Kidney epithelial cell (primary cell): ENCODE data around the gene MED13L. TPM values are rescaled to one million over a fixed set of nuclear protein-coding genes. Genes with fewer than 3 reads are reported as not detected.

Experiments
- DNase-seq: peaks from one replicate; pipeline ENCODE4 v3.0.0-alpha.2; 2010; ENCODE audit warnings: low read depth
- H3K27me3 ChIP-seq: 2 replicates; pipeline ENCODE4 v1.6.0; 2011; ENCODE audit warnings: low read length; ENCODE audit not compliant: control insufficient read depth, insufficient read depth
- H3K36me3 ChIP-seq: 2 replicates; pipeline ENCODE4 v1.5.1; 2011; ENCODE audit warnings: low read length; ENCODE audit not compliant: control insufficient read depth, insufficient read depth
- H3K4me3 ChIP-seq: 2 replicates; pipeline ENCODE4 v1.5.1; 2011; ENCODE audit warnings: low read depth, mild to moderate bottlenecking, control low read depth, low read length
- total RNA-seq: library from RNA; depleted of rRNA; stranded (reverse); fragments of >200 nt; gene quantifications from 2 replicates; pipeline ENCODE4 v1.2.3, GENCODE V29; 2015
- TF ChIP-seq, protein P1 (sequence below): IDR thresholded peaks from 2 replicates; pipeline ENCODE4 v1.5.1; 2011; ENCODE audit warnings: mild to moderate bottlenecking, moderate library complexity, low read length, control low read depth, inconsistent platforms; ENCODE audit not compliant: insufficient read depth, poor library complexity, severe bottlenecking

The MED13L gene
- total RNA-seq, 1 donor from 2014 or later: 45.9 TPM

DNA sequence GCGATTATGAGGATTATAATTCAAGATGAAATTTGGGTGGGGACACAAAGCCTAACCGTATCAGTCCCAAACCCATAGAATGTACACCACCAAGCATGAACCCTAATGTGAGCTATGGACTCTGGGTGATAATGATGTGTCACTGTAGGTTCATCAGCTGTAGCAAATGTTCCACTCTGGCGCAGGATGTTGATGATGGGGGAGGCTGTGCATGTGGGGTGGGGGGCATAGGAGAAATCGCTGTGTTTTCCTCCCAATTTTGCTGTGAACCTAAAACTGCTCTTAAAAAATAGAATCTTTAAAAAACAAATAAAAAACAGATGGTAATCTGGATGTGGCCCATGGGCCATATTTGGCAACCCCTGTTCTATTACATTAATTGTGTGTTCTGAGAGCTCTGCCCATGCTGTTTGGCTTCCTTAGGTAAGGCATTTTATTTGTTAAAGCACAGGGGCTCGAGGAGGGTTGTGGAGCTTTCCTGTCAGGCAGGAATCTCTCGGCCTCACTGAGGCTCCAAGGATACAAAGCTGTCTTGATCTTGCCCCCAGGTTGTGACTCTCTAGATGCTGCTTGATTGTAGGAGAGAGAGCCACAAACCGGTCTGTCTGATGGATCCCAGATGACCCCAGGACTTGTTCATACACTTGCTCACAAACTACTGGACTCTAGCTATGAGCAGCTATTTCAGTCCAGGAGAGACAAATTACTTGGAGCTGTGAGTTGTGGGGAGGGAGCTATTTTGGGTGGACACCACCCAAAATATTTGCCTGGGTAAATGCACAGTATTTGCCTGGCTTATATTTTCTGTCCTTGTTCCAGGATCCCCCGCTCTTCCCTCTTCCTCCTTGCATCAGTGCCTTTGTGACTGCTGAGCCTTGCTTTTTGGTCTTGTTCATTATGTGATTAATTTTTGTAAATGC lies 340.2 kb downstream of the MED13L start:
- H3K4me3 ChIP-seq: no peak overlapping the region
- no peak for DNase-seq
- TF ChIP-seq, protein P1, sequence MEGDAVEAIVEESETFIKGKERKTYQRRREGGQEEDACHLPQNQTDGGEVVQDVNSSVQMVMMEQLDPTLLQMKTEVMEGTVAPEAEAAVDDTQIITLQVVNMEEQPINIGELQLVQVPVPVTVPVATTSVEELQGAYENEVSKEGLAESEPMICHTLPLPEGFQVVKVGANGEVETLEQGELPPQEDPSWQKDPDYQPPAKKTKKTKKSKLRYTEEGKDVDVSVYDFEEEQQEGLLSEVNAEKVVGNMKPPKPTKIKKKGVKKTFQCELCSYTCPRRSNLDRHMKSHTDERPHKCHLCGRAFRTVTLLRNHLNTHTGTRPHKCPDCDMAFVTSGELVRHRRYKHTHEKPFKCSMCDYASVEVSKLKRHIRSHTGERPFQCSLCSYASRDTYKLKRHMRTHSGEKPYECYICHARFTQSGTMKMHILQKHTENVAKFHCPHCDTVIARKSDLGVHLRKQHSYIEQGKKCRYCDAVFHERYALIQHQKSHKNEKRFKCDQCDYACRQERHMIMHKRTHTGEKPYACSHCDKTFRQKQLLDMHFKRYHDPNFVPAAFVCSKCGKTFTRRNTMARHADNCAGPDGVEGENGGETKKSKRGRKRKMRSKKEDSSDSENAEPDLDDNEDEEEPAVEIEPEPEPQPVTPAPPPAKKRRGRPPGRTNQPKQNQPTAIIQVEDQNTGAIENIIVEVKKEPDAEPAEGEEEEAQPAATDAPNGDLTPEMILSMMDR: no peak
- no peaks in the 10 kb centered on the region for H3K27me3 ChIP-seq
- H3K36me3 ChIP-seq: no peaks in the 10 kb centered on the region

DNA sequence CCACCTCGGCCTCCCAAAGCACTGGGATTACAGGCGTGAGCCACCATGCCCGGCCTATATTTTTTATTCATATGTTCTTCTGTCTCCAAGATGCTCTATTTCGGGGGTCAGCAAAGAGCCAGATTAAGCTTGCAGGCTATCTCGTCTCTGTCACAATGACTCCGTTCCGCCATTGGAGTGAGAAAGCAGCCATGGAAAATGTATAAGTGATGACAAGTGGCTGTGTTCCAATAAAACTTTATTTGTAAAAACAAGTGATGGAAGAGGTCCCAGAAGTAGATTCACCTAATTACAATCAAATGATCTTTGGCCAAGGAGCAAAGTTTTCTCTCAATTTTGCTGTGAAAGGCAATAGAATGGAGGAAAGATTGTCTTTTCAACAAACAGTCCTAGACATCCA lies 342.6 kb downstream of the MED13L start:
- Histone ChIP-seq H3K27me3 (no peaks in the 10 kb centered on the region), H3K36me3 (no peaks in the 10 kb centered on the region), H3K4me3 (no peak overlapping the region)
- TF ChIP-seq, protein P1: no peak
- no peak for DNase-seq

DNA sequence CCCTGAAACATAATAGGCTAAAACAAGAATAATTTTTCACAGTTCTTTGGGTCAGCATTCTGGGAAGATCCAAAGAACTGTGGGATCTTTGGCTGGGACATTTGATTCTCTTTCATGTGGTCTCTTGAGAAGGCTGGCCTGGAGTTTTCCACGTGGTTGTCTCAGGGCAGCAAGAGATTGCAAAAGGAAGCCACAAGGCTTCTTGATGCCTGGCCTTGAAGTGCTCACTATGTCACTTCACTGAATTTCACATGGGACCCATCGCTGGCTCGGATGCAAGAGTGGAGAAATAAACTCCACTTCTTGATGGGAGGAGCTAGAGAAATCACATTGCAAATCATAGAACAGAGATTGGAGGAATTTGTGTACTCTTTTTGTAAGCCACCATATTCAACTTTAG lies 343.4 kb downstream of the MED13L start:
- TF ChIP-seq, protein P1: no peak
- H3K36me3 ChIP-seq: no peaks in the 10 kb centered on the region
- no peak overlapping the region for H3K4me3 ChIP-seq
- H3K27me3 ChIP-seq: no peaks in the 10 kb centered on the region
- DNase-seq: no peak

DNA sequence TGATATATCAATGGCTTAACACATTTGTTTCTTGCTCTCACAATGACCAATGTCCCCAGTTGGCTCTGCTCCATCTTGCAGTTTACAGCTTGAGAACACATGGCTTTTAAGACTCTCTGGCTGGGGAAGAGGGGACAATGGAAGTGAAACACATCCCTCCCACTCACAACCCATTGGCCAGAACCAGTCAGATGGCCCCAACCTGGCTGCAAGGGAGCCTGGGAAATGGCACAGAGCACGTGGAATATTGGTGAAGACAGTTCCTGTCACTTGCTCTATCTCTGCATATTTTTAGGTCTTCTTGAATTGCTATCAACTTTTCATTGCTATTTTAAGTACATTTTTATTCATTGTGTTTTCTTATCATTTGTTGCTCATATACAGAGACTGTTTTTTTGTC lies 345.4 kb downstream of the MED13L start:
- Histone ChIP-seq H3K36me3 (no peaks in the 10 kb centered on the region), H3K4me3 (no peak overlapping the region), H3K27me3 (no peaks in the 10 kb centered on the region)
- DNase-seq: no peak
- TF ChIP-seq, protein P1: no peak

DNA sequence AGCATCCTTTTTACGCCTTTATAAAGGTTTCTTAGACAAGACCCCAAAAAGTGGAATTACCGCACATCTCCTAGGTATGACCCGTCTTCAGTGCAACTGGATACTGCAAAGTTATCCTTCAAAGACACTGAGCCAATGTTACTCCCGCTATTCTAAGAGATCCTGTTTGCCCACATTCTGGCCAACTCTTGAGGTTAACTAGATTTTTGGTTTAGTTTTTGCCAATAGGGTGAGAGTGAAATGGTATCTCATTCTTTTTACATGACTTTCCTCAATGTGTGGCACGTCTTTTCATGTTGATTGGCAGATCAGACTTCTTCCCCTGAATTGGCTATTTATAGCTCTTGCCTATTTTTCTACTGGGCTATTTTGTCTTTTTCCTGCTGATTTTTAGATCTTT lies 347.2 kb downstream of the MED13L start:
- Histone ChIP-seq H3K4me3 (no peak overlapping the region), H3K36me3 (no peaks in the 10 kb centered on the region), H3K27me3 (no peaks in the 10 kb centered on the region)
- TF ChIP-seq, protein P1: no peak
- DNase-seq: no peak
